Gastroesophageal sphincter (tissue), 3 donors: ENCODE data around the gene NAT8L.

ENCODE experiments used
- EP300 ChIP-seq: sonication (generic); formaldehyde crosslinking; IDR thresholded peaks from one replicate; pipeline ENCODE4 v1.6.1; 2017; ENCODE audit warnings: antibody characterized with exemption, mild to moderate bottlenecking
- POLR2A ChIP-seq, 2 donors: fragments of 450-650 bp; IDR thresholded peaks; one replicate each; pipeline ENCODE4 v1.6.1; 2017; ENCODE audit warnings: antibody characterized with exemption in 2 of 2, mild to moderate bottlenecking in 2 of 2, moderate library complexity in 1 of 2
- POLR2AphosphoS5 ChIP-seq: sonication (generic); formaldehyde crosslinking; IDR thresholded peaks from one replicate; pipeline ENCODE4 v1.6.1; 2017; ENCODE audit warnings: antibody characterized with exemption
- TF ChIP-seq, protein P1 (sequence below), 4 experiments: fragments of 200-600 bp in 2 of 4; fragments of 450-650 bp in 2 of 4; sonication (generic) in 1 of 4; IDR thresholded peaks; one replicate each; pipeline ENCODE4 v1.5.1; 2017 to 2019; ENCODE audit warnings: antibody characterized with exemption in 4 of 4, mild to moderate bottlenecking in 2 of 4, moderate library complexity in 2 of 4

- TF ChIP-seq, protein P1, sequence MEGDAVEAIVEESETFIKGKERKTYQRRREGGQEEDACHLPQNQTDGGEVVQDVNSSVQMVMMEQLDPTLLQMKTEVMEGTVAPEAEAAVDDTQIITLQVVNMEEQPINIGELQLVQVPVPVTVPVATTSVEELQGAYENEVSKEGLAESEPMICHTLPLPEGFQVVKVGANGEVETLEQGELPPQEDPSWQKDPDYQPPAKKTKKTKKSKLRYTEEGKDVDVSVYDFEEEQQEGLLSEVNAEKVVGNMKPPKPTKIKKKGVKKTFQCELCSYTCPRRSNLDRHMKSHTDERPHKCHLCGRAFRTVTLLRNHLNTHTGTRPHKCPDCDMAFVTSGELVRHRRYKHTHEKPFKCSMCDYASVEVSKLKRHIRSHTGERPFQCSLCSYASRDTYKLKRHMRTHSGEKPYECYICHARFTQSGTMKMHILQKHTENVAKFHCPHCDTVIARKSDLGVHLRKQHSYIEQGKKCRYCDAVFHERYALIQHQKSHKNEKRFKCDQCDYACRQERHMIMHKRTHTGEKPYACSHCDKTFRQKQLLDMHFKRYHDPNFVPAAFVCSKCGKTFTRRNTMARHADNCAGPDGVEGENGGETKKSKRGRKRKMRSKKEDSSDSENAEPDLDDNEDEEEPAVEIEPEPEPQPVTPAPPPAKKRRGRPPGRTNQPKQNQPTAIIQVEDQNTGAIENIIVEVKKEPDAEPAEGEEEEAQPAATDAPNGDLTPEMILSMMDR (IDR thresholded peaks at IDR 0.05): no peak
- TF ChIP-seq POLR2A (IDR thresholded peaks at IDR 0.05) (no peak), POLR2AphosphoS5 (no peak), EP300 (no peak)
Measured at GRCh38 chr4:2082627-2083026, 23.5 kb downstream of the NAT8L start.
